SK-N-SH (cell line): ENCODE data around the gene OLFML1. TPM values are rescaled to one million over a fixed set of nuclear protein-coding genes. Genes with fewer than 3 reads are reported as not detected.

Source experiments
- CTCF ChIA-PET: fragments of 300-600, 350-600 bp; formaldehyde crosslinking; extraction: SDS; loops from one replicate; lab custom pipeline; 2021; lab: Yijun Ruan, JAX
- POLR2A ChIA-PET: fragments of 350-600 bp; sonication (Branson Sonifier 250); formaldehyde crosslinking; extraction: SDS; loops from one replicate; lab custom pipeline; 2020; ENCODE audit warnings: antibody characterized with exemption, inconsistent platforms; lab: Yijun Ruan, JAX
- DNase-seq: peaks from one replicate; pipeline ENCODE4 v3.0.0; 2012
- H2AFZ ChIP-seq: fragments of 200-600 bp; sonication (generic); 2 replicates; pipeline ENCODE4 v1.8.1; 2016; ENCODE audit warnings: antibody characterized with exemption, mild to moderate bottlenecking, low read depth
- H3F3A ChIP-seq: fragments of 200-600 bp; sonication (generic); replicated peaks from 2 replicates; pipeline ENCODE3; 2016; ENCODE audit warnings: antibody characterized with exemption, mild to moderate bottlenecking; ENCODE audit not compliant: insufficient read depth
- H3K27ac ChIP-seq, 2 experiments: fragments of 200-500 bp in 1 of 2; fragments of 200-600 bp in 1 of 2; sonication (Bioruptor generic) in 1 of 2; sonication (generic), shearing (Covaris generic) in 1 of 2; 2 replicates each; pipeline versions ENCODE4 v1.5.1 to v1.6.1; 2014 to 2016; ENCODE audit warnings: low read depth in 2 of 2, inconsistent platforms in 1 of 2, low read length in 1 of 2, mild to moderate bottlenecking in 1 of 2, mixed read lengths in 1 of 2
- H3K27me3 ChIP-seq: fragments of 200-600 bp; sonication (generic), shearing (Covaris generic); 2 replicates; pipeline ENCODE4 v1.6.1; 2016; ENCODE audit warnings: mixed run types; ENCODE audit not compliant: insufficient read depth
- H3K36me3 ChIP-seq, 2 experiments: fragments of 200-500 bp in 1 of 2; fragments of 200-600 bp in 1 of 2; sonication (Bioruptor generic) in 1 of 2; sonication (generic) in 1 of 2; replicated peaks in 1 of 2; 2 replicates each; pipeline versions ENCODE3 to v1.5.1; 2014 to 2016; ENCODE audit warnings: low read length in 1 of 2, mild to moderate bottlenecking in 1 of 2; ENCODE audit not compliant: insufficient read depth in 2 of 2, control insufficient read depth in 1 of 2
- H3K4me1 ChIP-seq, 2 experiments: fragments of 200-500 bp in 1 of 2; fragments of 200-600 bp in 1 of 2; sonication (Bioruptor generic) in 1 of 2; sonication (generic), shearing (Covaris generic) in 1 of 2; 2 replicates each; pipeline versions ENCODE4 v1.5.1 to v1.6.1; 2014 to 2016; ENCODE audit warnings: low read depth in 1 of 2, low read length in 1 of 2, mixed run types in 1 of 2; ENCODE audit not compliant: insufficient read depth in 2 of 2, control insufficient read depth in 1 of 2
- H3K4me2 ChIP-seq: fragments of 200-600 bp; sonication (generic), shearing (Covaris generic); 2 replicates; pipeline ENCODE4 v1.6.1; 2017; ENCODE audit warnings: mixed run types
- H3K4me3 ChIP-seq, 2 experiments: fragments of 200-500 bp in 1 of 2; fragments of 200-600 bp in 1 of 2; sonication (Bioruptor generic) in 1 of 2; sonication (generic), shearing (Covaris generic) in 1 of 2; 2 replicates each; pipeline versions ENCODE4 v1.5.1 to v1.8.1; 2014 to 2016; ENCODE audit warnings: low read depth in 2 of 2, inconsistent platforms in 1 of 2, low read length in 1 of 2, mild to moderate bottlenecking in 1 of 2, mixed read lengths in 1 of 2, moderate library complexity in 1 of 2
- H3K79me2 ChIP-seq: fragments of 200-600 bp; sonication (generic); 2 replicates; pipeline ENCODE4 v1.8.1; 2017; ENCODE audit warnings: mild to moderate bottlenecking; ENCODE audit not compliant: insufficient read depth
- H3K9ac ChIP-seq: fragments of 200-600 bp; sonication (generic); 2 replicates; pipeline ENCODE4 v1.6.1; 2017; ENCODE audit warnings: mixed run types
- H3K9me2 ChIP-seq: fragments of 200-600 bp; sonication (generic); 2 replicates; pipeline ENCODE4 v1.6.1; 2017; ENCODE audit warnings: mixed run types
- H3K9me3 ChIP-seq: fragments of 200-600 bp; sonication (generic); 2 replicates; pipeline ENCODE4 v1.6.1; 2017; ENCODE audit warnings: mixed run types, mild to moderate bottlenecking, moderate library complexity
- H4K20me1 ChIP-seq: fragments of 200-600 bp; sonication (generic); 2 replicates; pipeline ENCODE4 v1.6.1; 2017; ENCODE audit warnings: mild to moderate bottlenecking, mixed run types; ENCODE audit not compliant: insufficient read depth
- CTCF ChIP-seq: fragments of 200-600 bp; sonication (generic); IDR thresholded peaks from 2 replicates; pipeline ENCODE4 v1.6.1; 2017; ENCODE audit warnings: antibody characterized with exemption, mild to moderate bottlenecking, moderate library complexity
- EZH2phosphoT487 ChIP-seq: fragments of 200-600 bp; sonication (generic); IDR thresholded peaks from 2 replicates; pipeline ENCODE4 v1.6.1; 2017; ENCODE audit warnings: low read depth, mixed run types, mild to moderate bottlenecking, antibody characterized with exemption, moderate library complexity, borderline replicate concordance
- FOSL2 ChIP-seq: IDR thresholded peaks from 2 replicates; pipeline ENCODE4 v1.4.0; 2012; ENCODE audit warnings: low read depth, mild to moderate bottlenecking, moderate library complexity, borderline replicate concordance
- FOXJ3 ChIP-seq: sonication (generic); formaldehyde crosslinking; IDR thresholded peaks from 2 replicates; pipeline ENCODE4 v1.5.1; 2020; ENCODE audit warnings: mild to moderate bottlenecking, missing genetic modification reagents
- IRF3 ChIP-seq: fragments of 150-350 bp; IDR thresholded peaks from 2 replicates; pipeline ENCODE4 v1.6.1; 2016; ENCODE audit warnings: mild to moderate bottlenecking, low read depth, low read length
- JUND ChIP-seq: IDR thresholded peaks from 2 replicates; pipeline ENCODE4 v1.4.0; 2012
- MAX ChIP-seq: IDR thresholded peaks from 2 replicates; pipeline ENCODE4 v1.4.0; 2012; ENCODE audit warnings: low read depth
- MEF2A ChIP-seq: IDR thresholded peaks from 2 replicates; pipeline ENCODE4 v1.4.0; 2012; ENCODE audit warnings: low read depth, borderline replicate concordance
- MXI1 ChIP-seq: IDR thresholded peaks from 2 replicates; pipeline ENCODE4 v1.6.1; 2012; ENCODE audit warnings: mild to moderate bottlenecking, low read depth, low read length, improper control_type of control experiment
- NRF1 ChIP-seq: IDR thresholded peaks from 2 replicates; pipeline ENCODE4 v1.6.1; 2012; ENCODE audit warnings: low read depth, mild to moderate bottlenecking, low read length
- POLR2AphosphoS5 ChIP-seq: IDR thresholded peaks from 2 replicates; pipeline ENCODE4 v1.6.1; 2012; ENCODE audit warnings: low read depth, low read length
- RCOR1 ChIP-seq: fragments of 150-350 bp; IDR thresholded peaks from 2 replicates; pipeline ENCODE4 v1.6.1; 2017; ENCODE audit warnings: antibody characterized with exemption, low read length
- RXRA ChIP-seq: IDR thresholded peaks from 2 replicates; pipeline ENCODE4 v1.4.0; 2012; ENCODE audit warnings: low read depth, mild to moderate bottlenecking, borderline replicate concordance
- TCF12 ChIP-seq: IDR thresholded peaks from 2 replicates; pipeline ENCODE4 v1.4.0; 2012
- TEAD4 ChIP-seq: IDR thresholded peaks from 2 replicates; pipeline ENCODE4 v1.4.0; 2012; ENCODE audit warnings: mild to moderate bottlenecking, borderline replicate concordance; ENCODE audit not compliant: insufficient read depth
- USF1 ChIP-seq: IDR thresholded peaks from 2 replicates; pipeline ENCODE4 v1.4.0; 2012; ENCODE audit warnings: low read depth, borderline replicate concordance
- USF2 ChIP-seq: fragments of 150-350 bp; IDR thresholded peaks from 2 replicates; pipeline ENCODE4 v1.6.1; 2017; ENCODE audit warnings: antibody characterized with exemption, low read length, low read depth, borderline replicate concordance
- YY1 ChIP-seq: IDR thresholded peaks from 2 replicates; pipeline ENCODE4 v1.4.0; 2012; ENCODE audit warnings: low read depth, mild to moderate bottlenecking
- WGBS: methylation state at CpG from one replicate; pipeline ENCODE4 v1.1.6; 2017; ENCODE audit warnings: low lambda C conversion rate; 5-methylcytosine and 5-hydroxymethylcytosine counted together
- polyA plus RNA-seq, 3 experiments: library from polyadenylated mRNA; depleted of rRNA; stranded (reverse); fragments of >200 nt; gene quantifications; 2 replicates each; pipeline ENCODE4 v1.2.3, GENCODE V29; 2012

OLFML1 gene
- polyA plus RNA-seq, 1 of the 3 experiments (the other 2 are of a cell fraction), result not detected

GRCh38 chr11:7538466-7539454 is 53.5 kb downstream of the OLFML1 start:
- H3K9me3 ChIP-seq, result no peaks in the 10 kb centered on the region
- no peak overlapping the region for H3K4me3 ChIP-seq
- ChIA-PET POLR2A (no interaction called here), CTCF (interaction anchor here (1.1 to 3.6 kb wide), 5 partner anchors 9 to 441 kb away, joined by 3 to 12 read pairs (median 10); no protein-coding TSS in a partner anchor)
- H3K4me1 ChIP-seq, result peaks cover 0 to 26% of the 10 kb centered on the region in 2 experiments; a peak in 2 of 4 replicates
- TF ChIP-seq FOXJ3 (CRISPR knock-in tag), result no peak
- no peak for TF ChIP-seq MXI1
- TF ChIP-seq TEAD4, result no peak
- no peak for TF ChIP-seq USF1
- TF ChIP-seq YY1, result no peak
- TF ChIP-seq FOSL2, result no peak
- no peak for TF ChIP-seq RXRA
- TF ChIP-seq NRF1, result no peak
- TF ChIP-seq POLR2AphosphoS5, result no peak
- no peak for TF ChIP-seq TCF12
- TF ChIP-seq CTCF, result no peak
- no peak for TF ChIP-seq IRF3
- TF ChIP-seq MAX, result no peak
- no peak for TF ChIP-seq EZH2phosphoT487
- TF ChIP-seq USF2, result no peak
- no peak for TF ChIP-seq RCOR1
- TF ChIP-seq JUND, result no peak
- TF ChIP-seq MEF2A, result no peak
- H4K20me1 ChIP-seq, result no peaks in the 10 kb centered on the region
- no peak overlapping the region for H3K27ac ChIP-seq
- H3F3A ChIP-seq, result no peaks in the 10 kb centered on the region
- H3K27me3 ChIP-seq, result no peaks in the 10 kb centered on the region; the same call in 1 of the 2 replicates
- no peak overlapping the region for H3K9ac ChIP-seq
- no peaks in the 10 kb centered on the region for H3K9me2 ChIP-seq
- H3K79me2 ChIP-seq, result no peaks in the 10 kb centered on the region
- WGBS, result 47% methylated on average over 12 of the region's 12 CpGs
- H3K36me3 ChIP-seq, result no peaks in the 10 kb centered on the region
- no peak overlapping the region for H2AFZ ChIP-seq
- no peak overlapping the region for H3K4me2 ChIP-seq
- DNase-seq, result no peak
